Upper lobe of left lung (tissue), 6 donors: ENCODE measurements around the gene NT5DC4. TPM values are rescaled to one million over a fixed set of nuclear protein-coding genes. Genes with fewer than 3 reads are reported as not detected.

Experiments used
- ATAC-seq, 2 donors: fragments of 200-7000 bp; cut with Tn5 transposase; one replicate each; pipeline ENCODE4 v1.9.1; 2022; ENCODE audit warnings: mild to moderate bottlenecking in 2 of 2, moderate library complexity in 2 of 2; ENCODE audit not compliant: low FRiP score in 2 of 2
- DNase-seq, 2 donors: peaks; one replicate each; pipeline ENCODE4 v3.0.0-alpha.2; 2019 to 2020
- H3K27ac ChIP-seq, 4 donors: fragments of 200-600 bp; sonication (generic); one replicate each; pipeline ENCODE4 v1.5.1; 2016 to 2019
- H3K27me3 ChIP-seq, 4 donors: fragments of 200-600 bp; sonication (generic); one replicate each; pipeline ENCODE4 v1.5.1; 2017 to 2019
- H3K36me3 ChIP-seq, 4 donors: fragments of 200-600 bp; sonication (generic); one replicate each; pipeline ENCODE4 v1.5.1; 2016 to 2019
- H3K4me1 ChIP-seq, 4 donors: fragments of 200-600 bp; sonication (generic); one replicate each; pipeline ENCODE4 v1.5.1; 2018 to 2019
- H3K4me3 ChIP-seq, 4 donors: fragments of 200-600 bp; sonication (generic); one replicate each; pipeline ENCODE4 v1.5.1; 2017 to 2019; ENCODE audit warnings: mild to moderate bottlenecking in 2 of 4, moderate library complexity in 1 of 4
- H3K9me3 ChIP-seq, 4 donors: fragments of 200-600 bp; sonication (generic); one replicate each; pipeline ENCODE4 v1.5.1; 2018 to 2019
- CTCF ChIP-seq, 6 experiments: fragments of 450-650 bp in 4 of 6; fragments of 200-600 bp in 2 of 6; sonication (generic) in 2 of 6; IDR thresholded peaks; one replicate each; pipeline ENCODE4 v1.5.1; 2016 to 2019; ENCODE audit warnings: antibody characterized with exemption in 6 of 6
- EP300 ChIP-seq, 4 donors: sonication (generic); formaldehyde crosslinking; IDR thresholded peaks; one replicate each; pipeline ENCODE4 v1.5.1; 2017; ENCODE audit warnings: antibody characterized with exemption in 4 of 4, control low read depth in 2 of 4
- POLR2A ChIP-seq, 4 donors: fragments of 450-650 bp; IDR thresholded peaks; one replicate each; pipeline ENCODE4 v1.5.1; 2016 to 2017; ENCODE audit warnings: antibody characterized with exemption in 4 of 4, mild to moderate bottlenecking in 2 of 4
- POLR2AphosphoS5 ChIP-seq, 2 donors: sonication (generic); formaldehyde crosslinking; IDR thresholded peaks; one replicate each; pipeline ENCODE4 v1.5.1; 2017; ENCODE audit warnings: antibody characterized with exemption in 2 of 2
- WGBS, 2 donors: methylation state at CpG; one replicate each; pipeline ENCODE4 v1.1.5; 2017 to 2018; 5-methylcytosine and 5-hydroxymethylcytosine counted together
- total RNA-seq, 6 donors: library from RNA; depleted of rRNA in 4 of 6; stranded (reverse); fragments of >200 nt in 4 of 6; gene quantifications; one replicate each; pipeline versions ENCODE4 v1.1.0 to v1.2.1, GENCODE V29; 2016 to 2021
- donor health status: DM: no; HTN: no; CAD: no; lungs with moderate emphysema.
- donor health status: DM: no; HTN: yes; CAD: no; lungs with severe emphysema.

Gene NT5DC4
- total RNA-seq, 6 donors from 2014 or later, result 0.55 to 5.2 (median 1.0) TPM; not detected in 2

GRCh38 chr2:112712903-112713584 lies 7.8 kb upstream of the NT5DC4 start:
- no peak for TF ChIP-seq POLR2AphosphoS5 (IDR thresholded peaks at IDR 0.05)
- no peak for TF ChIP-seq CTCF (IDR thresholded peaks at IDR 0.05)
- no peak for TF ChIP-seq POLR2A (IDR thresholded peaks at IDR 0.05)
- TF ChIP-seq EP300 (IDR thresholded peaks at IDR 0.05), result no peak
- no peaks in the 10 kb centered on the region for H3K27me3 ChIP-seq
- H3K9me3 ChIP-seq, result no peaks in the 10 kb centered on the region
- H3K36me3 ChIP-seq, result no peaks in the 10 kb centered on the region
- peak in 1 of 2 donors; percentile 41 for DNase-seq
- ATAC-seq, result no peak
- H3K4me3 ChIP-seq, result no peak overlapping the region
- 70 to 71% methylated on average over 17 of the region's 17 CpGs for WGBS, 2 donors
- peaks cover 0 to 4% (median 0%) of the 10 kb centered on the region in 4 donors for H3K4me1 ChIP-seq
- no peak overlapping the region for H3K27ac ChIP-seq

GRCh38 chr2:112713585-112713925 lies 7.3 kb upstream of the NT5DC4 start:
- H3K27me3 ChIP-seq, result no peaks in the 10 kb centered on the region
- DNase-seq (no peak), ATAC-seq (no peak)
- no peaks in the 10 kb centered on the region for H3K36me3 ChIP-seq
- no peak overlapping the region for H3K27ac ChIP-seq
- TF ChIP-seq POLR2A (IDR thresholded peaks at IDR 0.05), result no peak
- TF ChIP-seq EP300 (IDR thresholded peaks at IDR 0.05), result no peak
- no peak for TF ChIP-seq POLR2AphosphoS5 (IDR thresholded peaks at IDR 0.05)
- no peak for TF ChIP-seq CTCF (IDR thresholded peaks at IDR 0.05)
- 74 to 77% methylated on average over 7 of the region's 7 CpGs for WGBS, 2 donors
- H3K9me3 ChIP-seq, result no peaks in the 10 kb centered on the region
- H3K4me3 ChIP-seq, result no peak overlapping the region
- peaks cover 0 to 4% (median 0%) of the 10 kb centered on the region in 4 donors for H3K4me1 ChIP-seq

GRCh38 chr2:112713926-112714325 lies 6.9 kb upstream of the NT5DC4 start:
- ATAC-seq, result no peak
- Histone ChIP-seq H3K27me3 (no peaks in the 10 kb centered on the region), H3K4me1 (peaks cover 0 to 3% (median 0%) of the 10 kb centered on the region in 4 donors), H3K9me3 (no peaks in the 10 kb centered on the region), H3K4me3 (no peak overlapping the region), H3K36me3 (no peaks in the 10 kb centered on the region), H3K27ac (no peak overlapping the region)
- peak in 1 of 2 donors; percentile 29 for DNase-seq
- TF ChIP-seq EP300 (IDR thresholded peaks at IDR 0.05), result no peak
- TF ChIP-seq POLR2AphosphoS5 (IDR thresholded peaks at IDR 0.05), result no peak
- no peak for TF ChIP-seq CTCF (IDR thresholded peaks at IDR 0.05)
- TF ChIP-seq POLR2A (IDR thresholded peaks at IDR 0.05), result no peak
- 100% methylated on average over 6 to 7 of the region's 7 CpGs for WGBS, 2 donors

GRCh38 chr2:112714331-112714730 lies 6.5 kb upstream of the NT5DC4 start:
- Histone ChIP-seq H3K27me3 (no peaks in the 10 kb centered on the region), H3K4me1 (no peaks in the 10 kb centered on the region), H3K9me3 (no peaks in the 10 kb centered on the region), H3K27ac (no peak overlapping the region), H3K4me3 (no peak overlapping the region), H3K36me3 (no peaks in the 10 kb centered on the region)
- DNase-seq (no peak), ATAC-seq (no peak)
- WGBS, 2 donors, result 86 to 100% methylated on average over 4 of the region's 4 CpGs
- no peak for TF ChIP-seq POLR2A (IDR thresholded peaks at IDR 0.05)
- no peak for TF ChIP-seq CTCF (IDR thresholded peaks at IDR 0.05)
- TF ChIP-seq POLR2AphosphoS5 (IDR thresholded peaks at IDR 0.05), result no peak
- TF ChIP-seq EP300 (IDR thresholded peaks at IDR 0.05), result no peak
